ENCODE data around the gene PCNX2.

PCNX2 gene

GRCh38 chr1:232962761-232963745 lies 332.5 kb downstream of the PCNX2 start:
- no peak for DNase-seq (ENCODE audit: low spot score)

- no peak for DNase-seq (ENCODE audit: low spot score)
These were observed 337.5 kb downstream of the PCNX2 start for GRCh38 chr1:232958067-232958466.

GRCh38 chr1:232956081-232956480 lies 339.4 kb downstream of the PCNX2 start:
- DNase-seq (ENCODE audit: low spot score) = no peak

DNA sequence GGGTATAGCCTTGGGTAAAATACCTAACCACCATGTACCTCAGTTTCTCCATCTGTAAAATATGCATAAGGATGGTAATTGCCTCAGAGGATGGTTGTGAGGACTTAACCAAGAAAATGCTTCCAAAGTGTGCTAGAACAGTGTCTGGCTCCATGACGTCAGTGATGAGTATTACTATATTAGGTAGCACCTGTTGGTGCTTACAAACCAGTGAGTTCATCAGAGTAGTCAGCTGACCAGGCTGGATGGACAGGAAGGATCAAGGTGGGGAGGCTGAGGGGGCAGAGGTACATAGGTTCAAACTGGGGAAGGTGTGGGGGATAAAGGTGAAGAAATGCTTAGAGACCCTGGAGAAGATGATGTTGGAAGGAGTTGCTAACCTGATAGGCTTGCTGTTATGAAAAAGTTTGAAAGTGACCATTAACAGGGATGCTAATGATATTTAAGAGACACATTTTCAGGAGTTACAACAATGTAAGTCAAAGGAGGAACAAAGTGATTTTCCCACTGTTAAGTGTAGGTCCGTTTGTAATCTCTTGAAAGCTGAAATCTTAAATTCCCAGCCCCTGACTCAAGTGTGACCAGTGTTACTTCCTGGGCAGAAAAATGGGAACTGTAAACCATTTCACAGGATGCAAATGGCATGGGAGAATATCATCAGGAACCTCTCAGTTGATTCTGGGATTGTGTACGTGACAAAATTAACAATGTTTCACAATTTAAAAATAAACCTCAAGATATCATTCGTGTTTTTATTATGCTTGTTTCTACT lies 340.7 kb downstream of the PCNX2 start:
- no peak for DNase-seq (ENCODE audit: low spot score)

GRCh38 chr1:232952514-232953499 lies 342.7 kb downstream of the PCNX2 start:
- DNase-seq (ENCODE audit: low spot score) = peak; percentile 11

GRCh38 chr1:232951605-232952004 lies 343.9 kb downstream of the PCNX2 start:
- no peak for DNase-seq (ENCODE audit: low spot score)

DNA sequence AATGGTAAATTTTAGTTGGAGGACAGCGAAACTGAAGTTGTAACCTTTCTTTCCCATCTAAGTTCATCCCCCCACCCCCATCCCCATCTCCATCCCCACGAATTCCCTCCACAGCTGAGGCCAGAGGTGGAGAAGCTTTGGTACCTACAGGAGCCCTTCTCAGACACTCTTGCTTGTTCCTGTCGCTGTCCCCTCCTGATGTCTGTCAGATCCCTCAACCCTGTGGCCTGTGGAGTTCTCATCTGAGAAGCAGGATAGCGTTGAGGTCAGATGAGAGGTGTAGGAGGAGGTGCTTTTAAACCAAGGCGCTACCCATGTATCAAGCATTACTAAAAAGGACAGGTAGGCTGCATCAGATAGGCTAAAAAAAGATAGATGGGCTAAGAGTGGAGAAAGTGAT lies 344.3 kb downstream of the PCNX2 start:
- DNase-seq (ENCODE audit: low spot score) = peak; percentile 20

GRCh38 chr1:232950197-232951176 lies 345.0 kb downstream of the PCNX2 start, which contains the start of gene NTPCR:
NTPCR (plus strand) TSS chr1:232950611; CDS start chr1:232950711, 100 bp downstream.
- peak; percentile 93 for DNase-seq (ENCODE audit: low spot score)

GRCh38 chr1:232949636-232950196 lies 345.8 kb downstream of the PCNX2 start:
- DNase-seq (ENCODE audit: low spot score) = no peak

GRCh38 chr1:232944347-232944746 lies 351.2 kb downstream of the PCNX2 start:
- no peak for DNase-seq (ENCODE audit: low spot score)

GRCh38 chr1:232943679-232944252 lies 351.8 kb downstream of the PCNX2 start:
- DNase-seq (ENCODE audit: low spot score) = no peak

DNA sequence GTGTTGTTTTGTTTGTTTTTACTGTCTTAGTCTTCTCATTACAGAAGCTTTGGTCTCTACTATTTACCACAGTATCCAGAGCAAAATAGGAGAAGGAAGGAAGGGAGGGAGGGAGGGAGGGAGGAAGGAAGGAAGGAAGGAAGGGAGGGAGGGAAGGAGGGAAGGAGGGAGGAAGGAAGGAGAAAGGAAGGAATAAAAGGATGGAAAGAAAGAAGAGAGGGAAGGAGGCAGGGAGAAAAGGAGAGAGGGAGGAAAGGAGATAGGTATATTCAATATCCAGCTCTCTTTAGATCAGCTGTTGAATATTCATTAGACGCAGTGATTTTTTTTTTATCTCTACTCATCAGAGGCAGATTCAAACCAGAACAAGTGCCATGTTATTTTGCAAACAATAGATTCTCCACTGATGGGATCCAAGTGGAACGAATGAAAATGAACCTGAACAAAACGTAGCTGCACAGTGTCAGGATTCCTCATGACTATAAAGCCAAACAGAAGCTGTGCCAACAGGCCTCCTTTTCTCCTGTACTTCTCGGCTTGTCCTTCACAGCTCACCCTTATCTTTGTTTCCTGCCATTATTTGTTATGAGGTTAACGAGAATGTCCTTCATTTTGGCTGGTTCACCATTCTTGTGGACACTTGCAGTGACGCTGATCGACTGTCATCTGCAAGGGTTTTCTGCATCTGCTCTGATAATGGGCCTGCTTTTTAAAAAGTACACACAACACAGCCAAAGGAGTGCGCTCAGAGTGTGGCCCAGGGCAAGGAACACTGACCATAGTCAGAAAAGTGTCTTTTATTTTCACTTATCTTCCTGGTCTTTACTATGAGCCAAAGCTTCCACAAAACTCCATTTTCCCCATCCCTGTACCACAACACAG lies 352.9 kb downstream of the PCNX2 start:
- no peak for DNase-seq (ENCODE audit: low spot score)

GRCh38 chr1:232940262-232940661 lies 355.3 kb downstream of the PCNX2 start:
- DNase-seq (ENCODE audit: low spot score) = no peak

GRCh38 chr1:232939748-232940147 lies 355.8 kb downstream of the PCNX2 start:
- no peak for DNase-seq (ENCODE audit: low spot score)

- no peak for DNase-seq (ENCODE audit: low spot score)
These were observed 356.6 kb downstream of the PCNX2 start for GRCh38 chr1:232938926-232939325.

DNA sequence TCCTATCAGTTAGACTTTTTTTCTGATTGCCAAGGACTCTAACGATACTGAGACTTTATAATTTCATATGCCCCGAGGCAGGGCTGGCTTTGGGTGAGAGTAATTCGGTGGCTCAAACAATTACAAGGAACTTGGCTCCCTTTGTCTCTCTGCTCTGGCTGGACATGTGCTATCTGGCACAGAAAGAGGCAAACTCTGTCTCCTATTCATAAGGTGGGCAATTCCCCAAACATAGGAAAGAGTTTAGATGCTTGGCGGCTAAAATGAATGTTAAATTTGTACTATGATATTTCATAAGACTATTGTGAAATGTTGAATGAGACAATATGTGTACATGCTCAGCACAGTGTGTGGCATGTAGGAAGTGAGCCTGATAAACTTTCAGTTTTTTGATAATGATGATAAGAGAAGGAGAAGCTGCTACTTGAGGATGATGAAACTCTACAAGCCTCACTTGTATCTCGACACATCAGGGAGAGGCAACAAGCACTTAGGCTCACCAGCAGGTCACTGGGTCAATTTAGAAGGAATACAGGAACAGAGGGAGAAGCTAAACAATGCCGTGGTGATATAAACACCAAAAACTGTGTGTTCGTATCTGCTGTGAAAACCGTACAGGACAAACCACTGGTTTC lies 357.7 kb downstream of the PCNX2 start:
- no peak for DNase-seq (ENCODE audit: low spot score)

GRCh38 chr1:232936941-232937340 lies 358.6 kb downstream of the PCNX2 start:
- DNase-seq (ENCODE audit: low spot score) = no peak
